Measurements from ENCODE around the gene SLFN14. TPM values are rescaled to one million over a fixed set of nuclear protein-coding genes. Genes with fewer than 3 reads are reported as not detected.
"Not testable (repeated sequence)": the region's sequence is repeated elsewhere in the genome, so short reads cannot be mapped to it uniquely, and the experiment has no call there.

The SLFN14 gene
- total RNA-seq, 1 experiment from 2014 or later = not detected

DNA sequence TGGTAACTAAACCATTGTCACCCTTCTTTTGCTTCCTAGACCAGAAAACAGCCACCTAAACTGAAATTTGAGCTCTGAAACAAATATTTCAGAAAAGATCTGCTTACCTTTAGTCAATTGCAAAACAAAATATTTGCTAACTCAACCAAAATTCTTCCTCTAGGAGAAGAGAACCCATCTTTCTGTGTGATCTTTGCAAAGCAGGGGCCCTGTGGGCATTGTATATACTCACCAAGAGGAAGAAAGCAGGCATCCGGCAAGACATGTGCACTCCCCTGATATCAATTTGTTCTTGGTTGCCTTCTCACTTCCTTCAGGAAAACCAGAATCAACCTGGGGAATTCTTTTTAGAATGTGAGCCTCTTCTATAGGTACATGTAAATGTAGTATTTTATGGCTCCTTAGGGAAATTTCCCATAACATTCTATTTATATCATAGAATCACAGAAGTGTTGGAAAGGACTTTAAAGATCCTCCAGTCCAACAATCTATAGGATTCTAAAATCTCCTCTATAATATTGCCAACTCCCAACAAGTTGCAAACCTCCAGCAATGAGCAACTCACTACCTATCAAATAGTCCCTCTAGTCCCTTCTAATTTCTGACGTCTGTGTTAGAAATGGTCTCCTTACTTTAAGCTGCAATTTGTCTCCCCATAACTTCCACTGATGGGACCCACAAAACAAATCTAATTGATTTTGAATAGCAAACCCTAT is 966 bp downstream of the SLFN14 start:
- no peak for DNase-seq (ENCODE audit: low read depth)

- DNase-seq (ENCODE audit: low read depth) = no peak
Measured at GRCh38 chr17:35557353-35557752, 3.3 kb downstream of the SLFN14 start.

DNA sequence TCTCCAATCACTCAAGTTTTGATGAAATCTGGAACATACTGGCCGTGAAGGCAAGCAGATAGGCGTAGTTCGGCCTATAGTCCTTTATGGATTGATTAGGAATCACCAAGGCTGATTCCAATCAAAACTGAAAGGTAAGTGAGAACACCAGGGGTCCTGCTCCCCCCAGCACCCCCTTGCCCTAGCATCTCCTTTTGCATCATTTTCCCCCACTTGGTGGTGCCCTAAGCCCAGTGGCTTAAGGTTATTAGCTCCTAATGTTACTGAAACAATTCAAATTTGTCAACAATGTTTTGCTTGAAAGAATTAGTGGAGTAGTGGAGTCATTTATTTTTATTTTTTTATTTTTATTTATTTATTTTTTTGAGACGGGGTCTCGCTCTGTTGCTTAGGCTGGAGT is 4.9 kb downstream of the SLFN14 start:
- no peak for DNase-seq (ENCODE audit: low read depth)

GRCh38 chr17:35554668-35555067 is 6.0 kb downstream of the SLFN14 start:
- no peak for DNase-seq (ENCODE audit: low read depth)

GRCh38 chr17:35553310-35553709 is 7.3 kb downstream of the SLFN14 start:
- no peak for DNase-seq (ENCODE audit: low read depth)

GRCh38 chr17:35548978-35549377 is 11.6 kb downstream of the SLFN14 start:
- no peak for DNase-seq (ENCODE audit: low read depth)

GRCh38 chr17:35548208-35548810 is 12.3 kb downstream of the SLFN14 start:
- no peak for DNase-seq (ENCODE audit: low read depth)

DNA sequence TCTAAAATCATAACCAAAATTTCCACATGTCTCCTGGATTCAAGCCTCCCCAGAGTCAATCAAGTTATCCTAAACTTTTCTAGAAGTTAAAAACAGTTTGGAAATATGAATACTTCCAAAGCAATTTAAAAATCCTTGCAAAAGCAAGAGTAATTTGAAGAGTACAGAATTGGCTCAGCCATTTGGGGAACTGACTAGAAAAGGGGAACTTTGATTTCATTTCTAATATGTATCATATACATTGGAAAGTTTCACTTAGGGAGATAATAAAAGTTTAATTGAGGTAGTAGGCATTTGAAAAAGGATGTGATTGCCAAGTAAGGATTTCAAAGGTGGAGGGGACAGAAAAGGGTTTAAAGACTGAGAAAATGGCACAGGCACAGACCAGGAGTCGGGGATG is 14.1 kb downstream of the SLFN14 start:
- DNase-seq (ENCODE audit: low read depth) = no peak

DNA sequence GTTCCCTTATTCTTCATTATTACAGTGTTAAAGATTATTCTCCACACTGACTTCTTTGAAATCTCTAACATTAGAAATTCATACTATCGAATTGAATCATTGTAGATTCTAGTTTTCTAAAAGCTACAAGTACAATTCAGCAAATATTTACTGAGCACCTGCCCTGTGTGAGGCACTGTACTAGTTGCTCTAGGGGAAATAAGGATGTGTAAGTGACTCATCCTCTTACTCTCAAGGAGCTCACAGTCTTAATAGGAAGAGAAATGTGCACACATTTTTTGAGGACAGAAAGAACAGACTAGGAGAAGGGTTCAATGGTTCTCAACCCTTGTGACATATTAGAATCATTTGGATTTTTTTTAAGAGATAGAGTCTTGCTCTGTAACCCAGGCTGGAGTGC is 15.5 kb downstream of the SLFN14 start:
- no peak for DNase-seq (ENCODE audit: low read depth)

DNA sequence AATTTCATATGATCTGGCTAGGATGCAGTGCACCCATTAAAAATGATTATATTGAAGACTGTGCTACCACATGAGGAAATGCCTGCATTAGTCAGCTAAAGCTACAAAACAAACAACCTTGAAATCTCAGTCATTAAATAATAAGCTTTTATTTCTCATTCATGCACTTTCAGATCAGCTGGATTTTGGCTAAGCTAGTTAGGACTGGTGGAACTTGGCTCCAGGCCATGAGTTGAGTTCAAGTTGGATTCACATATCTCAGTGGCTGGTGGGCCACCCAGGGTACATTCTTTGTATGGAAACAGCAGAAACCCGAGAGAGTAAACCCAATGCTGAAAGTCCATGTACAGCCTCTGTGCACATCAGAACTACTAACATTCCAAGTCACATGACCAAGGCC is 16.8 kb downstream of the SLFN14 start:
- no peak for DNase-seq (ENCODE audit: low read depth)

DNA sequence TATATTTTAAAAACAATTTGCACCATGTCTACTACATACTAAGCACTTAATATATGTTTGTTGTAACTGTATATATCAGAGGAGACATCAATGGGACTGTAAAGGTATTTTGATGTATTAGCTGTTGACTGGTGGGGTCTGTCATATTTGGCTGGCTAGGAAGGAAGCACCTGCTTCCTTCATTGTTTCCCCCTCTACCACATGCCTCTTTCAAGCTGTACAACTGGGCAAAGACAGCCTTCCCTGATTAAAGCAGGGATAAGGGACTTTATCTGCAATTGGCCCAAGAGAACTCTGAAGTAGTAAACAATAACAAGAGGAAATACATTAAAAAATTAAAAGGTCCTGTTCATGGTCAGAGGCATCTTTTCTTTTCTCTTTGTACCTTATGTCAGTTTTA is 17.6 kb downstream of the SLFN14 start:
- no peak for DNase-seq (ENCODE audit: low read depth)

DNA sequence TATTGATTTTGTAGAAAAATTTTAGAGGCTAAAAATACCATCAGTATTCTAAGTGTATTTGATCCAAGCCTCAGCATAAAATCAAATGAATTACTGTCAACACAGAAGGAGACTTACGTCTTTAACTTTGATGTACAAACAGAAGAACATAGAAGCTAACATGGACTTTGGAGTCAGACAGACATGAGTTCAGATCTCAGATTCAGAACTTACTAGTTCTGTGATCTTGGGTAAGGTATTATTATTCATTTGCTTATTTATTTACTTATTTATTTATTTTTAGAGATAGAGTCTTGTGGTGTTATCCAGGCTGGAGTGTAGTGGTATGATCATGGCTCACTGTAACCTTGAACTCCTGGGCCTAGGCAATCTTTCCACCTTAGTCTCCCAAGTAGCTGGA is 19.2 kb downstream of the SLFN14 start:
- DNase-seq (ENCODE audit: low read depth) = no peak

GRCh38 chr17:35540589-35541404 is 19.8 kb downstream of the SLFN14 start:
- peak; percentile 54 for DNase-seq (ENCODE audit: low read depth)

DNA sequence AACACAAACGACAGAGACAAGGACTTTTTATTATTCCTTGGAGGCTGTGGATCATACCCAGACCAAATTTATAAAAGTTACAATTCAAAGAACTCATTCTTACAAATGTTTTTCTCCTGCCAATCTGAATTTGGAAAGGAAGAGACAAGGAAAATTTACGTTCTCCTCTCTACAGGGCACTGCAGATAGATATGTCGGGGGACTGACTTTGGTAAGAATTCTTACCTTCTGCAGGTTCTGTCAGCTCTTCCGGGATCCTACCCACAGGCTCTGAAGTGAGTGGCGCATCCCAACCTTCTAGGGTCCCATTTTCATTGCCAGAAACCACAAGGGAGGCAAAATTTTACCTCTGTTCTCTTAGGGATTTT is 21.0 kb downstream of the SLFN14 start:
- no peak for DNase-seq (ENCODE audit: low read depth)

DNA sequence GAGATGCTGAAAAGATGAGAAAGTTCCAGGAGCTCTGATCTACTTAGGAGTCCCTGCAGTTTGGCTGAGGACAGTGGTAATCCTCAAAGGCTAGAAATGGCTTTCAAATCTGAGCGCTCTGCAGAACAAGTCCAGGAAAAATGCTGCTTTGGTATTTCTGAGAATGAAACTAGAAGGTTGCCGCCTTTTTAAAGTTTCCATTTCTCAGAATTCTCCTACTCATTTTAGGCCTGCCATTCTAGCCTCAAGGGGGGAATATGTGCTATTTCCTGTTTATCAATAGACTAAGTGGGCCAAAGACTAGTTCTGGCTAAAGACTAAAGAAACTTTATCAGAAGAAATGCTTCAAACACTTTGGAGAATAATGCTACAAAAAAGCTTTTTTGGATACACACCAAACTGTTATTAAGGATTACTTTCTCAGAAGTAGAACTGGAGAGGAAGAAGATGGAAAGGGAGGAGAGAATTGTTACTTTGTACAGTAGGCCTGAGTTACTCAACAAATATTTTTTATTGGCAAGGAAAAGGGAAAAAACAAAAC is 22.9 kb downstream of the SLFN14 start, which contains the start of gene SLFN12L:
SLFN12L (minus strand) TSS at position 78 of the 541 bp plus-strand sequence. CDS start 15,314 bp downstream, outside the sequence.
- no peak for DNase-seq (ENCODE audit: low read depth)

DNA sequence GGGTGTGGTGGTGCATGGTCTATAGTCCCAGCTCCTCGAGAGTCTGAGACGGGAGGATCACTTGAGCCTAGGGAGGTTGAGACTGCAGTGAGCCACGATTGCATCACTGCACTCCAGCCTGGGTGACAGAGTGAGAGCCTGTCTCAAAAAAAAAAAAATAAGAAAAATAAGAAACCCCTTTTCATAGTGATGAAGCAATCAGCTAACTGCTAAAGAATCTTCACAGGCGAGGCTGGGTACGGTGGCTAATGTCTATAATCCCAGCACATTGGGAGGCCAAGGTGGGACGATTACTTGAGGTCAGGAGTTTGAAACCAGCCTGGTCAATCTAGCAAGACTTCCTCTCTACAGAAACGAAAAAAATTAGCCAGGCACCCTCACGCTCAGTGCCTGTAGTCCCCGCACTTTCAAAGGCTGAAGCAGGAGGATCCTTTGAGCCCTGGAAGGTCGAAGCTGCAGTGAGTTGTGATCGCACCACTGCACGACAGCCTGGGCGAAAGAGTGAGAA is 23.9 kb downstream of the SLFN14 start:
- no peak for DNase-seq (ENCODE audit: low read depth)

- DNase-seq (ENCODE audit: low read depth) = not testable (repeated sequence)
Measured at GRCh38 chr17:35535406-35535805, 25.2 kb downstream of the SLFN14 start.

DNA sequence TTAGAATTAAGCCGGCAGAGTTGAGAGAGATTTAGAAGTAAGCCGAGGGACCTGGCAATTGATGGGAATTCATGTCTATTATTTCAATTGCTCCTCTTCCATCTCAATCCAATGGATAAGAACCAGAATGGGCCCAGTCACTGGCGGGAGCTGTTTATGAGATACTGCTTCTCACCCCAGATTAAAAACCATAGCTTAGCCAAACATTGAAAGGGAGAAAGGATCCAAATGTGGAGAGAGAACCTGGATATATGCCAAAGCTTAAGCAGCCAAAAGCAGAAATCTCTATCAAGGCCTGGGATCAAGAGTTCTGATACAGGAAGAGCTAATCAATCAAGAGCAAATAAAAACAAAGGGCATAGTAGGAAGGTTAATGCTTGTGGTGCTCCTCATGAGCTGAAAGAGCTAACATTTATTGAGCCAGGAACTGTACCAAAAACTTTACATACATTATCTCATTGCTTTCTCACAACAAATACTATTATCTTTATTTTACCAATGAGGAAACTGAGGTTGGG is 26.0 kb downstream of the SLFN14 start:
- DNase-seq (ENCODE audit: low read depth) = no peak

GRCh38 chr17:35531160-35531559 is 29.5 kb downstream of the SLFN14 start:
- no peak for DNase-seq (ENCODE audit: low read depth)

DNA sequence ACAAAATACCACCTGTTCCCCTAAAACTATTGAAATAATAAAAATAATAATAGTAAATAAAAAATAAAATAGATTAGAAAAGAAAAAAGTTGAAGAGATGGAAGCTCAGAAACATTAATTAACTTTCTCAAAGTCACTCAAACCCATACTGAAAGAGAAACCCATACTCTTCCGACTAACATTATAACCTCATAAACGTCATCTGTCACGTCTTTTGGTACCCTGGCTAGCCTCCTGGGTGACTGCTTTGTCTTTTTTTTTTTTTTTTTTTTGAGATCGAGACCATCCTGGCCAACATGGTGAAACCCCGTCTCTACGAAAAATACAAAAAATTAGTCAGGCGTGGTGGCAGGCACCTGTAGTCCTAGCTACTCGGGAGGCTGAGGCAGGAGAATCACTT is 30.8 kb downstream of the SLFN14 start:
- DNase-seq (ENCODE audit: low read depth) = no peak

DNA sequence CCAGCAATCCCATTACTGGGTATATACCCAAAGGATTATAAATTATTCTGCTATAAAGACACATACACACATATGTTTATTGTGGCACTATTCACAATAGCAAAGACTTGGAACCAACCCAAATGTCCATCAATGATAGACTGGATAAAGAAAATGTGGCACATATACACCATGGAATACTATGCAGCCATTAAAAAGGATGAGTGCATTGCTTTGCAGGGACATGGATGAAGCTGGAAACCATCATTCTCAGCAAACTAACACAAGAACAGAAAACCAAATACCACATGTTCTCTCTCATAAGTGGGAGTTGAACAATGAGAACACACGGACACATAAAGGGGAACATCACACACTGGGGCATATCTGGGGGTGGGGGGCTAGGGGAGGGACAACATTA is 31.3 kb downstream of the SLFN14 start:
- not testable (repeated sequence) for DNase-seq (ENCODE audit: low read depth)

- DNase-seq (ENCODE audit: low read depth) = no peak
Measured at GRCh38 chr17:35523296-35523695, 37.3 kb downstream of the SLFN14 start.

Measured in RPMI7951 (cell line).